MV-4-11 (cell line): ENCODE measurements around the gene NFIL3.

Experiments
- DNase-seq: peaks from one replicate; lab custom pipeline; 2025; lab: John Stamatoyannopoulos, UW

The NFIL3 gene

DNA sequence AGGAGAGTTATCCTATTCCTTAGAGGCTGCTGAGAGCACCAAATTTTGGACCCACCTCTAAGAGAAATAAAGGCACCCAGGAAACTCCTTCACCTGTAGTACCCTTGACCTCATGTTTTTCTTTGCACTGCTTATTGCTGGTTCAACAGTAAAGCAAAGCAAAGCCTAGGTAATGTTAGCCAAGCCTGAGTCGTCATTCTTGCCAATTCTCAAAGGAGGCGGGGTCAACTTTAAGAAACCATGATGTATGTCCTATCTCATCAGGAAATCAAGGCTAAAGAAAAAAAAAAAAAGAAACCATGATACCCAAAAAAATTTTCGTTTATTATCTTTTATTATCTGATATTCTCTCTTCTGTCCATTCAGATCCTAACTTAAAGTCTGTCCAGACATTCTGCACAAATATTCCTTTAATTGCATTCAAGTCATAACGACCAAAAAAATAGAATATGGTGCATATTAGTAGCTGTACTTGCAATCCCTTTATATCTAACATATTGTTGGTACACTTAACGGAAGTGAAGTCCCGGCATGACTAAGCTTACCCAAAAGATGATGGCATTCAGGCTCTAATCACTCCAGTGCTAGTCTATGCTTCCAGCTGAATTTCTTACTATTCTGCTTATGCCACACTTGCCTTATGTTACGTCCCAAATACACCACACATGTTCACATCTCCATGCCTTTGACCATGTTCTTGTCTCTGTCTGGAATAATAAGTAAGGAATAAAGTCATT, 63.7 kb downstream of the NFIL3 start:
- no peak for DNase-seq

GRCh38 chr9:91359083-91359482, 64.5 kb downstream of the NFIL3 start:
- DNase-seq = no peak
